GM12878 (cell line): Measurements from ENCODE around the gene GPATCH11. TPM values are rescaled to one million over a fixed set of nuclear protein-coding genes. Genes with fewer than 3 reads are reported as not detected.

ENCODE experiments used
- ATAC-seq: fragments of 200-7000 bp; cut with Tn5 transposase; 3 replicates; pipeline ENCODE4 v1.9.1; 2020; ENCODE audit warnings: mild to moderate bottlenecking, moderate library complexity
- BruUV-seq: library from RNA; stranded (reverse); fragments of 400-500 nt; replicated peaks from 2 replicates; lab custom pipeline; 2021; lab: Mats Ljungman, UMichigan
- CTCF ChIA-PET: fragments of 300-600 bp; sonication (Branson Sonifier 250); formaldehyde crosslinking; extraction: SDS; loops from one replicate; lab custom pipeline; 2021; ENCODE audit warnings: inconsistent platforms; lab: Yijun Ruan, JAX
- POLR2A ChIA-PET: fragments of 350-600 bp; formaldehyde crosslinking; extraction: SDS; loops from one replicate; lab custom pipeline; 2021; ENCODE audit warnings: inconsistent platforms; lab: Charles Lee
- RAD21 ChIA-PET: fragments of 300-600 bp; sonication (Branson Sonifier 250); formaldehyde crosslinking; loops from one replicate; lab custom pipeline; 2023; ENCODE audit warnings: antibody characterized with exemption; ENCODE audit not compliant: unreplicated experiment; lab: Charles Lee
- SMC1A ChIA-PET: fragments of 300-600 bp; sonication (Branson Sonifier 250); formaldehyde crosslinking; loops from one replicate; lab custom pipeline; 2023; ENCODE audit not compliant: unreplicated experiment, uncharacterized antibody; lab: Charles Lee
- DNase-seq: peaks from one replicate; pipeline ENCODE4 v3.0.0-alpha.2; 2011; ENCODE audit warnings: low read depth, low spot score
- FAIRE-seq: peaks from 3 replicates; lab custom pipeline; 2011; peaks lifted over from hg19 to GRCh38; lab: Jason Lieb, UNC
- H2AFZ ChIP-seq: 2 replicates; pipeline ENCODE4 v1.6.0; 2011; ENCODE audit warnings: low read depth, low read length, control low read depth; ENCODE audit not compliant: control insufficient read depth
- H3K27ac ChIP-seq: 2 replicates; pipeline ENCODE4 v1.5.1; 2011; ENCODE audit warnings: control low read depth; ENCODE audit not compliant: control insufficient read depth, insufficient read depth
- H3K27me3 ChIP-seq, 2 experiments: replicated peaks in 1 of 2; 2 replicates each; pipeline versions ENCODE4 v1.6.0 to v1.6.1; 2011; ENCODE audit warnings: low read length in 1 of 2; ENCODE audit not compliant: control insufficient read depth in 2 of 2, insufficient read depth in 2 of 2
- H3K36me3 ChIP-seq, 2 experiments: 2 replicates each; pipeline ENCODE4 v1.5.1; 2011; ENCODE audit warnings: low read length in 1 of 2; ENCODE audit not compliant: control insufficient read depth in 2 of 2, insufficient read depth in 2 of 2
- H3K4me1 ChIP-seq: 2 replicates; pipeline ENCODE4 v1.6.1; 2011; ENCODE audit warnings: mild to moderate bottlenecking, low read length, moderate library complexity, mixed read lengths; ENCODE audit not compliant: control insufficient read depth, insufficient read depth
- H3K4me2 ChIP-seq: 2 replicates; pipeline ENCODE4 v1.6.0; 2011; ENCODE audit warnings: control low read depth; ENCODE audit not compliant: control insufficient read depth, insufficient read depth
- H3K4me3 ChIP-seq: fragments of 200-600 bp; sonication (generic); 2 replicates; pipeline ENCODE4 v1.5.1; 2016
- H3K79me2 ChIP-seq: 2 replicates; pipeline ENCODE4 v1.6.0; 2011; ENCODE audit warnings: low read length; ENCODE audit not compliant: control insufficient read depth, insufficient read depth
- H3K9ac ChIP-seq: 2 replicates; pipeline ENCODE4 v1.8.0; 2011; ENCODE audit warnings: low read length, control low read depth, mixed read lengths; ENCODE audit not compliant: control insufficient read depth, insufficient read depth
- H3K9me3 ChIP-seq: replicated peaks from 3 replicates; pipeline ENCODE4 v1.5.1; 2011; ENCODE audit warnings: mild to moderate bottlenecking, low read length; ENCODE audit not compliant: control insufficient read depth, insufficient read depth
- H4K20me1 ChIP-seq: 2 replicates; pipeline ENCODE4 v1.6.0; 2011; ENCODE audit not compliant: control insufficient read depth, insufficient read depth
- ASH2L ChIP-seq: fragments of 300-600, 200-600 bp; sonication (generic); IDR thresholded peaks from 2 replicates; pipeline ENCODE4 v1.6.1; 2017; ENCODE audit warnings: low read depth, mild to moderate bottlenecking, borderline replicate concordance
- CBFB ChIP-seq: IDR thresholded peaks from 2 replicates; pipeline ENCODE4 v1.6.1; 2016; ENCODE audit warnings: antibody characterized with exemption, low read depth
- CBX3 ChIP-seq: fragments of 200-600 bp; sonication (generic); IDR thresholded peaks from 2 replicates; pipeline ENCODE4 v1.6.1; 2016; ENCODE audit warnings: low read depth, borderline replicate concordance
- EZH2 ChIP-seq: IDR thresholded peaks from 2 replicates; pipeline ENCODE4 v1.6.1; 2012; ENCODE audit warnings: low read depth, mild to moderate bottlenecking, control low read depth, inconsistent platforms, low read length, borderline replicate concordance; ENCODE audit not compliant: control insufficient read depth
- GATAD2B ChIP-seq: fragments of 450-650 bp; conservative IDR thresholded peaks from 2 replicates; pipeline ENCODE4 v1.6.1; 2017; ENCODE audit warnings: low read depth, mild to moderate bottlenecking, moderate library complexity
- HDAC2 ChIP-seq: fragments of 200-600 bp; sonication (generic); IDR thresholded peaks from 2 replicates; pipeline ENCODE4 v1.6.1; 2017
- SMARCA5 ChIP-seq: fragments of 450-650 bp; IDR thresholded peaks from 2 replicates; pipeline ENCODE4 v1.6.1; 2017; ENCODE audit warnings: mild to moderate bottlenecking
- SUPT20H ChIP-seq: IDR thresholded peaks from 2 replicates; pipeline ENCODE4 v1.6.1; 2011; ENCODE audit warnings: low read depth, mild to moderate bottlenecking, low read length, moderate library complexity, borderline replicate concordance; ENCODE audit not compliant: control insufficient read depth
- TAF1 ChIP-seq: IDR thresholded peaks from 2 replicates; pipeline ENCODE4 v1.6.1; 2011; ENCODE audit warnings: mild to moderate bottlenecking, low read depth, low read length, borderline replicate concordance
- WGBS: methylation state at CpG from one replicate; pipeline ENCODE4 v1.1.6; 2016; ENCODE audit warnings: low lambda C conversion rate; ENCODE audit not compliant: insufficient replicate concordance, insufficient coverage; ENCODE audit errors: missing lambda C conversion rate; 5-methylcytosine and 5-hydroxymethylcytosine counted together
- in situ Hi-C: fragments of 300-500 bp; cut with MboI; formaldehyde crosslinking; loops from 9 replicates; pipeline ENCODE4 v1.14.3; 2018; ENCODE audit warnings: mixed read lengths
- intact Hi-C: fragments of 100-400 bp; cut with micrococcal nuclease; formaldehyde crosslinking; loops from one replicate; pipeline ENCODE4 v1.14.2; 2022; ENCODE audit not compliant: unreplicated experiment
- polyA plus RNA-seq, 11 experiments: library from polyadenylated mRNA; depleted of rRNA in 4 of 11; unstranded in 6 of 11; stranded (reverse) in 5 of 11; fragments of >200 nt; fragmentation: Nextera tagmentation in 4 of 11; fragmentation: Illumina TruSeq in 1 of 11; extraction: Ambion mirVana in 4 of 11; extraction: Trizol in 1 of 11; gene quantifications; 1 replicate in 1 of 11; 2 replicates in 10 of 11; pipeline versions ENCODE4 v1.2.1 to v1.2.3, GENCODE V29; 2011 to 2016; ENCODE audit warnings: inconsistent platforms in 2 of 11, missing spikeins in 2 of 11, low read depth in 1 of 11
- total RNA-seq, 4 experiments: library from RNA; depleted of rRNA in 3 of 4; stranded (reverse); fragments of >200 nt in 3 of 4; fragmentation: Illumina TruSeq in 1 of 4; extraction: Trizol in 1 of 4; gene quantifications; 2 replicates each; pipeline versions ENCODE4 v1.2.1 to v1.2.3, GENCODE V29; 2013 to 2021
- TF ChIP-seq, protein P1 (sequence below): fragments of 450-650 bp; conservative IDR thresholded peaks from 2 replicates; pipeline ENCODE4 v1.6.1; 2017; ENCODE audit warnings: mild to moderate bottlenecking, moderate library complexity
- TF ChIP-seq, protein P2 (sequence below): IDR thresholded peaks from 2 replicates; pipeline ENCODE4 v1.6.1; 2012; ENCODE audit warnings: low read depth, low read length, improper control_type of control experiment

Gene GPATCH11
- total and polyA plus RNA-seq, 10 of the 15 experiments (the other 5 are each of a cell fraction or from before 2014, with no cell fraction given), result 11.5 to 31.8 (median 16.5) TPM

DNA sequence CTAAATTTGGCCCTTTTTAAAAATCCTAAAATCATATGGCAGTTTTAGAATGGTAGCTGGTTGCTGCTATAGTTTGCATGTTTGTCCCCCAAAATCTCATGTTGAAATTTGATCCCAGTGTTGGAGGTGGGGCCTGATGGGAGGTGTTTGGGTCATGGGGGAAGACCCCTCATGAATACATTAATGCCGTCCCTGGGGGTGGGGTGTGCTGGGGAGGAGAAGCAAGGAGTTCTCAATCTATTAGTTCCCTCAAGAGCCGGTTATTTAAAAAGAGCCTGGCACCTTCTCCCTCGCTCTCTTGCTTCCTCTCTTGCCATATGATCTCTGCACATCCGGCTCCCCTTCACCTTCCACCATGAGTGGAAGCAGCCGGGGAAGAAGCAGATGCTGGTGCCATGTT is 20.8 kb downstream of the GPATCH11 start:
- Histone ChIP-seq H2AFZ (no peak overlapping the region), H3K27ac (no peak overlapping the region), H3K4me3 (no peak overlapping the region), H3K9me3 (no peaks in the 10 kb centered on the region), H3K4me2 (no peak overlapping the region), H4K20me1 (no peaks in the 10 kb centered on the region), H3K4me1 (no peaks in the 10 kb centered on the region), H3K36me3 (peaks cover 4 to 38% of the 10 kb centered on the region in 2 experiments), H3K9ac (no peak overlapping the region), H3K27me3 (no peaks in the 10 kb centered on the region), H3K79me2 (no peaks in the 10 kb centered on the region)
- no peak for FAIRE-seq
- in situ Hi-C loops, result no loop called here
- ChIA-PET CTCF (interaction anchor here (0.6 kb wide), 1 partner anchor 46 kb away, joined by 3 read pairs; no protein-coding TSS in a partner anchor), RAD21 (no interaction called here), SMC1A (interaction anchor here (0.9 to 1.2 kb wide), 4 partner anchors 13 to 326 kb away, joined by 3 to 4 read pairs (median 4); no protein-coding TSS in a partner anchor), POLR2A (interaction anchor here (1.0 kb wide), 1 partner anchor 15 kb away, joined by 3 read pairs; no protein-coding TSS in a partner anchor)
- intact Hi-C loops, result no loop called here
- DNase-seq, result no peak
- ATAC-seq, result no peak
- 82% methylated on average over 5 of the region's 5 CpGs for WGBS
- no TSS peak for BruUV-seq
- TF ChIP-seq HDAC2 (no peak), CBFB (no peak), CBX3 (no peak), SMARCA5 (no peak), SUPT20H (no peak), ASH2L (no peak), EZH2 (no peak), TAF1 (no peak), GATAD2B (no peak)
- TF ChIP-seq, protein P1, sequence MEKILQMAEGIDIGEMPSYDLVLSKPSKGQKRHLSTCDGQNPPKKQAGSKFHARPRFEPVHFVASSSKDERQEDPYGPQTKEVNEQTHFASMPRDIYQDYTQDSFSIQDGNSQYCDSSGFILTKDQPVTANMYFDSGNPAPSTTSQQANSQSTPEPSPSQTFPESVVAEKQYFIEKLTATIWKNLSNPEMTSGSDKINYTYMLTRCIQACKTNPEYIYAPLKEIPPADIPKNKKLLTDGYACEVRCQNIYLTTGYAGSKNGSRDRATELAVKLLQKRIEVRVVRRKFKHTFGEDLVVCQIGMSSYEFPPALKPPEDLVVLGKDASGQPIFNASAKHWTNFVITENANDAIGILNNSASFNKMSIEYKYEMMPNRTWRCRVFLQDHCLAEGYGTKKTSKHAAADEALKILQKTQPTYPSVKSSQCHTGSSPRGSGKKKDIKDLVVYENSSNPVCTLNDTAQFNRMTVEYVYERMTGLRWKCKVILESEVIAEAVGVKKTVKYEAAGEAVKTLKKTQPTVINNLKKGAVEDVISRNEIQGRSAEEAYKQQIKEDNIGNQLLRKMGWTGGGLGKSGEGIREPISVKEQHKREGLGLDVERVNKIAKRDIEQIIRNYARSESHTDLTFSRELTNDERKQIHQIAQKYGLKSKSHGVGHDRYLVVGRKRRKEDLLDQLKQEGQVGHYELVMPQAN, result no peak
- TF ChIP-seq, protein P2, sequence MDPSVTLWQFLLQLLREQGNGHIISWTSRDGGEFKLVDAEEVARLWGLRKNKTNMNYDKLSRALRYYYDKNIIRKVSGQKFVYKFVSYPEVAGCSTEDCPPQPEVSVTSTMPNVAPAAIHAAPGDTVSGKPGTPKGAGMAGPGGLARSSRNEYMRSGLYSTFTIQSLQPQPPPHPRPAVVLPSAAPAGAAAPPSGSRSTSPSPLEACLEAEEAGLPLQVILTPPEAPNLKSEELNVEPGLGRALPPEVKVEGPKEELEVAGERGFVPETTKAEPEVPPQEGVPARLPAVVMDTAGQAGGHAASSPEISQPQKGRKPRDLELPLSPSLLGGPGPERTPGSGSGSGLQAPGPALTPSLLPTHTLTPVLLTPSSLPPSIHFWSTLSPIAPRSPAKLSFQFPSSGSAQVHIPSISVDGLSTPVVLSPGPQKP, result no peak
